Frontal cortex (tissue), 4 donors: ENCODE results near the gene AMOTL2. TPM values are rescaled to one million over a fixed set of nuclear protein-coding genes. Genes with fewer than 3 reads are reported as not detected.

Experiments used
- DNase-seq, 2 donors: peaks; one replicate each; pipeline ENCODE4 v3.0.0; 2012; ENCODE audit warnings: low spot score in 2 of 2
- FAIRE-seq: peaks from 2 replicates; lab custom pipeline; 2012; peaks lifted over from hg19 to GRCh38; lab: Jason Lieb, UNC
- total RNA-seq: library from RNA; depleted of rRNA; stranded (reverse); fragments of >200 nt; gene quantifications from one replicate; pipeline ENCODE4 v1.2.3, GENCODE V29; 2014
- donor health status: control.
- donor health status: control.
- donor health status: control.

The AMOTL2 gene
- total RNA-seq = 62.0 TPM

DNA sequence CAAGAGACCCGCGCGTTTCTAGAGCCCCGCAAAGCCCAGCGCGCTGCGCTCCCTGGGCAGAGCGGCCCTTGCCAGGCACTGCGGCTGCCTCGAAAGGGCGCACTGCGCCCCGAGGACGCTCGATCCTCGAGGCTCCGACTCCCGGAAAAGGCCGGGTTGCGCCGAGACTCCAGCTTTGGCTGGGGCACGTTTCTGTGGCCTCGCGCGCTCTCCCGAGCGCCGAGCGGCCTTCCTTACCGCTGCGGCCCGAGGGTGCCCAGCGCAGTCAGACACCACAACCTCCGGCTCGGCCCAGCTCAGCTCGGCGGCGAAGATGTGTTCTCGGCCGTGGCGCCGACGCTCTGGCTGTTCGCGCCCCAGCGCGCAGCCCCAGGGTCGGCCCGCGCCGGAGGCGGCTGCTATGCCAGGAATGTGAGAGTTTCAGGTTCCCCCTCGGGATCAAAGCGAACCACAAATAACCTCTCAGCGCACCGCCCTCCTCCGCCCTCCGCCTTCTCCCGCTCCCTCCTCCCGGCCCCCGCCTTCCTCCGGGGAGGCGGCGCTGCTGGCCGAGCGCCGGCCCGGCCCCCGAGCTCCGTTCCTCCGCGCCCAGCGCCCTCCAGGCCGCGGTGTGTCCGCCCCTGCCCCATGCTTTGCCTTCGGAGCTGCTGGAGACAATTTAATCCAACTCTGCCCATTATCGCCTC lies at the start of gene AMOTL2:
Gene AMOTL2 (minus strand): TSS at position 343 of the 686 bp plus-strand sequence. CDS start 3,014 bp downstream, outside the sequence.
- peak; percentile 89 to 91 for DNase-seq
- no peak for FAIRE-seq

DNA sequence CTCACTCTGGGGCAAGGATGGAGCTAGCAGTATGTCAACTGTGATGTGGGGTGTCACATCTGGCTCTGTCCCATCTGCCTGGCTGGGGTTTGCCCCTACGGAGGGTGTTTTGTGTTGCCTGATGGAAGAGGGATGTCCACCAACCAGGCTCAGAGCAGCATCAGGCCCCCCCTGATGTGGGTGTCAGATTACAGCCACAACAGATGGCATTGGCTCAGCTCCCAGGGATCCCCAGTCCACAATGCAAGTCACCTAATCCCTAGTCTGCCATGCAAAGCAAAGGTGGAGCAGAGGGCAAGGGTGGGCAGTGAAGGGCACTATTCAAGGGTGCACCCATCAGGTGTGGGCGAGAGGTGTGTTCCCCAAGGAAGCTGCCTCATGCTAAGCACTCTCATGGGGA lies 48.9 kb upstream of the AMOTL2 start:
- no peak for DNase-seq
- FAIRE-seq = no peak

DNA sequence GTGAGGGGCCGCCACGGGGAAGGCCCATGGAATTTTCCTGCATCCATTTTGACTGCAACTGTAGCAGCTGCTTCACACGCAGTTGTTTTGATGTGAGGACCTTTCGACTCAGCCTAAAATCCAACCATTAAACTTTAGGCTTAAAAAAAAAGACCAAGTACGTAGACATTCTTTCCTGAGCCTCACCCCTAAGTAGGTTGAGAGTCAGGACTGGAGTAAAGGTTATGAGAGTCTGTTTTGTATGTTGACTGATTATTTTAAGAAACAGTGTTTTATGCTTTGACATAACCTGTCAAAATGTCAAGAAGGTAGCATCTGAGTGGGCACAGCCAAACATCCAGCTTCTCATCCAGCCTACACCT lies 45.7 kb upstream of the AMOTL2 start:
- FAIRE-seq = no peak
- no peak for DNase-seq

DNA sequence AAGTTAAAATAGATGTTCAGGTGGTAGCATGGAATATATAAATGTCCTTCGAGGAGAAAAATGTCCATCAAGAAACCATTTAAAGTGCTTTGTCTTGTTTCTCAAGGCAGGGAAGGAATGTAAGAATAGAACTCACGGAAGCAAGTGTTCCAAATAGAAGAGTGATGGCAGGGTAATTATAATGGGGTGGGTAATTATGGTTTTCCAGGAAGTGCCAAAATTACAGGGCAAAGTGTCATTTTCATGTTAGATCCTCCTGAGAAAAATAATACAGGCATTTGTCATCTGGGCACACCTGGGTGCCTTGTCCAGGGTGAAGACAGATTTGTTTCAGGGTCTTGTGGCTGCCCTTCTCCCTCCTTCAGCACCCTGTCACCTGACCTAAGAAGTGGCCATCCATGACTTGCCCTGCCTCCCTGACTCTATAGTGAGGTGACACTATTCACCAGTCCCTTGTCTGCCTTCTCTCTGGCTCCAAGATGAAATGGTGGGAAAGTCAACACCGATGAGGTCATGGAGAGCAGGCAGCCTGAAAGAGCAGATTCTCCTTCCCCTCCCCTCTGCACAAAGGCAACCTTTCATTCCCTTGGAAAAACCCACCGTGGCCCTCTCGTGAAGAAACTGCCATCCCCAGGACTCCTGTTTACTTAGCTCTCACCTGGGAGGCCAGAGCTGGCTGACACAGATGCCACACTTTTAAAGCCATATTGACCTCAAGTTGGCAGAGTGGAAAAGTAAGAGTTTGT lies 45.1 kb upstream of the AMOTL2 start:
- FAIRE-seq (no peak), DNase-seq (no peak)

DNA sequence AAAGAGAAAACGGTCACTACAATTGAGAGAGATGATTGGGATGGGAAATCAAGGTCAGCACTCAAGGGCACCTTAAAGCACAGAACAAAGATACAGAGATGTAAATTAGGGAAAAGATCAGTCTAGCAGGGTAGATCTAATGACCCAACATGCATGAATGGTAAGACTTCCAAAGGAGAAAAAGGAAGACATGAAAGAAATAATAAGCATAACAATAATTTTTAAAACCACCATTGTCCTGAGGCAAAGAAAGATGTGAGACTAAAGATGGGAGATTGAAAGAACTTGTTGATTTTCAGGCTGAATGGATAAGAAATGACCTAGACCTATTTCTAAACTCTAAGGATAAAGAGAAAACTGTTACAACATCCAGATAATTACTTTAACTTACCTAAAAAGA lies 34.8 kb upstream of the AMOTL2 start:
- no peak for DNase-seq
- FAIRE-seq = no peak

DNA sequence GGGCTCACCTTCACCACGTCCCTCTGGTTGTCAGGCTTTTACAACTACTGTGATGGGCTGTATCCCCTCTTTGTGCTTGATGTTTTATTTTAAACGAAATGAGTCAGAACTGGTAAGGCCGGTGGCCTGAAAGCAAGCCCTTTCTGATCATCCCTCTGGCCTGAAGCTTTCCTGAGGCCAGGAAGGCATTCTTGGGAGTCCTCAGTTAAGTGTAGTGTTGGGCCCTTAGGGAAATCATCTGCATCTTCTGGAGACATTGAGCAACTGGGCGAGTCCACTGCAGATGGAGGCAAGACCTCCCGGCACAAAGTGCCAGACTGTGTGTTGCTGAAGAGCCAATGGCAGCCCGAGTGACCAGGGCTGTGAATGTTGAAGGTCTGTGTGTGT lies 33.0 kb upstream of the AMOTL2 start:
- DNase-seq (peak in 1 of 2 donors; percentile 28), FAIRE-seq (no peak)

DNA sequence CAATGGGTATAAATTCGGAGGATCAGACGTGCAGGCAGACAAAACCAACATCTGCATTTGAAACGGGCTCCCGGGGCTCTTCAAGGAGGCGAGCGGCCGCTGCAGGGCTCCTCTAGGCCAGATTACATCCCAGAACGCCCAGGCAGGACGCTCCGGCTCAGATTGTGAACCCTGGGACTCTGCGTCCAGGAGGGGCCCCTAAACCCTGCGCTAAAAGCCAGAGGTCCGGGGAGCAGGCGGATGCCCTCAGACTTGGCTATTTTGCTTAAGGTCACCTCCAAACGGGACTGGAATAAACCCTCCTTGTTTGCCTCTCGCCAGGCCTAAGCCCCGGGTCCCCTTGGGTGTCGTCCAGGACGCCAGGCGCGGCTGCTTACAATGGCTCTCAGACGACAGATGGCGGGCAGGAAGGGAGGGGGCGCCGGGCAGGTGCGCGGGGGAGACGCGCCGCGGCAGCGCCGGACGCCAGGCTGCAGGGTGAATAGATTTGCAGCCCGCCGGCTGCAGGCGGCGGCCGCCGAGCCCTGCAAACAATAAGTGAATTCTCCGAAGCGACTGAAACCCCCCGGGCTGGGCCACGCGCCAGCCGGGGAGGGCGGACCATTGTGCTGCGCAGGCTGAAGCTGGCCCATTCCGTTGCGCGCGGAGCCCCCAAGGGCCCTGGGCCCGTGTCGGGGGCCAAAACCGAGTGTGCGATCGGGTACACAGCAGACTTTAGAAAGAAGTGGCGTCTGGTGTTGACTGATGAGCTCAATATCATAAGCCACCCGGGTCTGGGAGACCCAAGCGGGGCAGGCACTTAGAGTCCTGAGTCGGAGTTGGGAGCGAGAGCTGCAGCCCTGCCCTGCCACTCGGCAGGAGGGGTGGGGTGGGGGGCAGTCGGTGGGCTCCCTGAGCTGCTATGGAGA lies 32.3 kb upstream of the AMOTL2 start:
- peak; percentile 69 to 71 for DNase-seq

DNA sequence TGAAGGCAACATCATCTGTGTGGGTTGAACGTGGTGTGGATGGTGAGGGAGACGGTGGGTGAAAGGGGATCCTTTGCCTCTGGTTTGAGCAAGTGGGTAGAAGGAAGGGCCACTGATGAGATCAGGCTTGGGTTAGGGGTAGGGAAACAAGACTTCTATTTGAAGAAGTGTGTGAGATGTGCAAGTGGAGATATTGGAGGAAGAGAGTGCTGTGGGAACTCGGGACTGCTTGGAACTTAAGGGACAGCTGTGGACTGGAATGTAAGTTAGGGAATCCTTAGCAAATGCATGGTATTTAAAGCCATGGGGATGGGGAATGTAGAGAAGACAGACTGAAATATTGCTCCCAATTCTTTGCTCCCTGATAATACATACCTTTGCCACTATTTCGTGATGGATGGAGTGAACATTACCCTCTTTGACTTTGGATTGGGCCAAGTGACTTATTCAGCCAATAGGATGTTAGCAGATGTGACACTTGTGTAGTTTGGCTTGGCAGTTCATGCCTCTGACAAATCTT lies 30.2 kb upstream of the AMOTL2 start:
- no peak for FAIRE-seq

More for the DNA sequence above, 32.3 kb upstream of the AMOTL2 start:
- no peak for FAIRE-seq

DNA sequence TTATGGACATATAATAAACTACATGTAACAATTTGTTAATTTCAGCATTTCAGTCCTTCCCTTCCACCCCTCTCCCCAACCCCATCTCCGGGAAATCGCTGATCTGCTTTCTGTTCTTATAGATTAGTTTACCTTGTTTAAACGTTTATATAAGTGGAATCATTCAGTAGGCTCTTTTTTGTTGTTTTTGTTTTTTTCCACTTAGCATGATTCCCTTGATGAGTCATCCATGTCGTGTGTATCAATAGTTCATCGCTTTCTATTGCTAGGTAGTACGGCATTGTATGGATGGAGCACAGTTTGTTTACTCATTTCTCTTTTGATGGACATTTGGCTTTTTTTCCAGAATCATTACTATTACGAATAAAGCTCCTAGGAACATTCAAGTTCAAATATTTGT lies 23.5 kb upstream of the AMOTL2 start:
- DNase-seq (no peak), FAIRE-seq (no peak)

More for the DNA sequence above, 30.2 kb upstream of the AMOTL2 start:
- DNase-seq = no peak

DNA sequence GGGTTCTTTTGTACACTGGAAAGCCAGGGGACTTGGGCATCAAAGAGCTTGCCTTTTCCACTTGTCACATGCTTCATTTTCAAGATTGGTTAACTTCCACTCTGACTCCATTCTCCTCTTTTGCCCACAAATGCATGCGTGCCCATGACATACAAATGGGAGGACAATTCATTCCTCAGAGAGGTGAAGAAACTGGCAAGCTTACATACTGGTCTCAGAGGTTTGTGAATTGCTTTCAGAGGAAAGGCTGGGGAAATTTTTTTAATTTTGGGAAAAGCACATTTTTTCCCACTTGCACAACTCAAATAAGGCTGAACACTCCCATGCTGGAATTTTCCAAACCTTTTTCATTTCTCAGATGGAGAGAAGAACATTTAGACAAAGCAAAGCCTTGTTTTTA lies 20.9 kb upstream of the AMOTL2 start:
- DNase-seq = no peak
- no peak for FAIRE-seq

DNA sequence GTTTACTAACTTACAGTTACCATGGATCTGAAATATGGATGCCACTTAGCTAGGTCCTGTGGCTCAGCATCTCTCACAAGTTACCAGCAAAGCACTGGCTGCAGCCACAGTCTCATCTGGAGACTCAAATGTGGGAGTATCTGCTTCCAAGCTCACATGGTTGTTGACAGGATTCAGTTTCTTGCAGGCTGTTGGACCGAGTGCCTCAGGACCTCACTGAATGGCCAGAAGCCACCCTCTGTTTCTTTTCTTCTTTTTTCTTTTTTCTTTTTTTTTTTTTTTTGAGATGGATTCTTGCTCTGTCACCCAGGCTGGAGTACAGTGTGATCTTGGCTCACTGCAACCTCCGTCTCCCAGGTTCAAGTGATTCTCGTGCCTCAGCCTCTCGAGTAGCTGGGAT lies 20.1 kb upstream of the AMOTL2 start:
- no peak for DNase-seq
- no peak for FAIRE-seq

DNA sequence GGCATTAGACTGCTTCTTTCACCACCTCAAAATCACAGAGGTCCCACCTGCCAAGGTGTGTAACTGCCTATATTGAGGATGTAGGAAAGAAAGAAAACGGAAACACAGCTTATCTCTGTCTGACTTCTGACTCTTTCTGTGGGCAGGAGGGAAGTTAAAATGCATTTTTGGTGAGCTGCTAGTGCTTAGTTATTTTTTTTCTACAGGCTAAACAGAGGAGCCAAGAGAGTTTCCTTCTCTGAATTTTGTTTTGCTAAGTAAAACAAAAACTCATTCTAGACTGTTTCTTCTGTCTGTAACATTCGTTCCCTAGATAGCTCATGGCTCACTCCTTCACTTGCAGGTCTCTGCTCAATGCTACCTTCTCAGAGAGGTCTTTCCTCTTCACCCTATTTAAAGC lies 18.8 kb upstream of the AMOTL2 start:
- FAIRE-seq = no peak
- DNase-seq = no peak

DNA sequence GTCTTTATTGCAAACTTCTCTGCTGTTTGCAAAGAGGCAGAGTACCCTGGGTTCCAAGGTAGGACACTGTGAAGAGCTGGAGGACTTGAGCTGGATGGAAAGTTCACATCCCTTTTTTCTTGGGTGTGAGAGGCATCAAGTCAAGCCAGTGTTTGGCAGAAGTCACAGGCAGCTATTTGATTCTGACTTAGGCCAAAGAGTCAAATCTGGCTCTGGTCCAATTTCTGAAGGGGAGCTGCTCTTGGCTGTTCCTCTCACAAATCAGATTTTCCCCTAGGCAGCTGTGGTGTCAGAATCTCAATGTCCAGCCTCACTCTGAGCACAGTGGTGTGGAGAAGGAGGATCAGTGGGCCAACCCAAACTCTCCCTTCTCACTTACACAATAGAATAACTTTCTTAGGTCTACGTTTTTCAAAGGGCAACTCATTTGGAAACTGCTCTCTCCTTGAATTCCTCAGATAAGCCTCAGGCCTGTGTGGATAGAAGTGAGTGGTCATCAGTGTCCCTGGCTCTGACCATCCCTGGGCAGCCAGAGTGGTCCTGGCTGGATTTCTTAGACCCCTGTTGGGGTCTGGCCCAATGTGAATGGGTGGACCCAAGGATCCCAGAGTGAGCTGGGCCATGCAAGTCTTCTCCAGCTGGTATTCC lies 18.2 kb upstream of the AMOTL2 start:
- peak in 1 of 2 donors; percentile 27 for DNase-seq
- no peak for FAIRE-seq

DNA sequence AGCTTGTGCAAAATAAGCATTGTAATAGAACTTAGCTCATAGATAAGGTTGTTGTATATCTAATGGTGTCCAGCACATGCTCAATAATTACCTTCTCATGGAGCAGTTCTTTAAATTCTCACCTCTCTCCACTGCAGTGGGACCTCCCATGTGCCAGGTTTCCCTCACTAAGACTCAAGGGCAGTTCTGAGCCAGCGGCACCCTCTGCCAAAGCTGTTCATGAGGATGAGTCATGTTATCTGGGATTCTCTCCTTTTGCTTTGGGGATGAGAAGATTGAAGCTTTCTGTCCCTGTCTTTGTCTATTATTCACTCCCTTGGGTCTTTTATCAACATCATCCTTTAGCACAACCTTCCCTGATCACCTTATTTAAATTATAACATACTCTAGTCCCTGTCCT lies 15.6 kb upstream of the AMOTL2 start:
- FAIRE-seq = no peak
- DNase-seq = no peak

DNA sequence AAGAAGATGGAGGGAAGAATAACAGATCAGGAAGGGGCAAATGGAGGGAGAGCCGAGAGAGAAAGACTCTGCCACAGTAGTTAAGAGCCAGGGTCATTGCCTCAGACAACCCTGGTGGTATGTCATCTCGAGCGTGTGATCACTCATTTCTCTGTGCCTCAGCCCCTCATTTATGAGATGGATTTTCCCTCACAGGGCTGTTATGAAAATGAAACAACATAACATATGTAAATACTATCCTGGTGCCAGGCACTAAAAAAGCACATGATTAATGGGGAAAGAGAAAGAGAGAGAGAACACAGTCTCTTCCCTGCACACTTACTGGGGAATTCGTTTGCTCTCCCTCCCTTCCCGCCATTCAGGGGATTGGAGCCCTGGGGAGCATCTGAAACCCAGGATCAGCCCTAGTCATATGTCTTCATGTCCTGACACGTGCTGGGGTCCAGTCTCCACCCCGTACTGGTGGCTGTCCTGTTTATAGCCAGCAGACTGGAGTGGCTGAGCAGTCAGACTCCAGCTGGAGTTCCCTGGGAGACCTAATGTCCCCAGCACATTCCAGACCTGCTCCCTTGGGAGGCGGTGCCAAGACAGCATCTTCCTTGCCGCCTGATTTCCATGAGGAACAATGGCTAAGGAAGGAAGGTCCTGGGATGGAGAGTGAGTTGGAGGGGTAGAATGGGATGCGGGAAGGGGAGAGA lies 14.7 kb upstream of the AMOTL2 start:
- FAIRE-seq = no peak
- no peak for DNase-seq

DNA sequence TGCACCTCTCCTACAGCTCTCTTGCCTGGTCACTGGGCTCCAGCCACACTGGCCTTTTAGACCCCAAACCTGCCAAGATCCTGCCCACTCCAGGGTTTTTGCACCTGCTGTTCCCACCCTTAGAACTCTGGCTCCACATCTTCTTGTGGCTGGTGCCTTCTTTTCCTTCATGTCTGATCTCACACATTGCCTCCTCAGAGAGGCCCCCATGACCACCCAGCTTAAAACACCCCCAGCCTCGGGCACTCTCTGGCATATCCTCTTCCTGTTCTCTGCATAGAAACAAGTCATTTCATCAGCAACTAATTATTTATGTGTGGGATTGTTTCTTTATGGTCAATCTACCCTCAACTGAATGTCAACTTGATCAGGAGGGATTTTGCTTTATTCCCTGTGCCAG lies 14.0 kb upstream of the AMOTL2 start:
- DNase-seq (no peak), FAIRE-seq (no peak)

DNA sequence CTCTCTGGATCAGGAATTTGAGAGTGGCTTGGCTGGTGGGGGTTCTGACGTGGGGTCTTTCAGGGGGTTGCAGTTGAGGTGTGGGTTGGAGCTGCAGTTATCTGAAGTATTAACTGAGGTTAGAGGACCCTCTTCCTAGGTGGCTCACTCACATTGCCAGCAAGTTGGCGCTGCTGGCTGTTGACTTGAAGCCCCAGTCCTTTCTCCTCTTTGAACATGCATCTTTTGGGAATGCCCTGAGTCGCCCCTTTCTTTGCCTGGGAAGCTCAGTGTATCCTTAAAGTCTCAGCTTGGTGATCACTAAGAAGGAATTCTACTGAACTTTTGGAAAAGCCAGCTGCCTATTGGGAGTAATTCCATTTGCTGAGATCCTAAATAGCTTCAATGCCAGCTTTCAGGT lies 13.0 kb upstream of the AMOTL2 start:
- DNase-seq (no peak), FAIRE-seq (no peak)

DNA sequence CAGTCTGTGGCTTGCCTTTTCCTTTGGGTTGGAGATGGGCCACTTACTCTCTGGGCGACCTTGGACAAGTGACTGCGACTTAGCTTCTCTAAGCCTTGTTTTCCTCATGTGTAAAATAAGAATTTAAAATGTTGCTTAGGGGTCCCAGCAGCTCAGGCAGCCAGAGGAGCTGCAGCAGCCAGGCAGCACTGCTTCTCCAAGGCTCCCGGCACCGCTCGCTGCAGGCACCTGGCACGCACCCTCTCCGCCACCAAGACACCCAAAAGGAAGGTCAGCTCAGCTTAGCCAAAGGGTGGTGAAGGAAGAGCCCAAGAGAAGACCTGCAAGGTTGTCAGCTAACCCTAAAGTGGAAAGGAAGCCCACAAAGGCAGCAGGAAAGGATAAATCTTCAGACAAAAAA lies 10.7 kb upstream of the AMOTL2 start:
- DNase-seq (no peak), FAIRE-seq (no peak)

DNA sequence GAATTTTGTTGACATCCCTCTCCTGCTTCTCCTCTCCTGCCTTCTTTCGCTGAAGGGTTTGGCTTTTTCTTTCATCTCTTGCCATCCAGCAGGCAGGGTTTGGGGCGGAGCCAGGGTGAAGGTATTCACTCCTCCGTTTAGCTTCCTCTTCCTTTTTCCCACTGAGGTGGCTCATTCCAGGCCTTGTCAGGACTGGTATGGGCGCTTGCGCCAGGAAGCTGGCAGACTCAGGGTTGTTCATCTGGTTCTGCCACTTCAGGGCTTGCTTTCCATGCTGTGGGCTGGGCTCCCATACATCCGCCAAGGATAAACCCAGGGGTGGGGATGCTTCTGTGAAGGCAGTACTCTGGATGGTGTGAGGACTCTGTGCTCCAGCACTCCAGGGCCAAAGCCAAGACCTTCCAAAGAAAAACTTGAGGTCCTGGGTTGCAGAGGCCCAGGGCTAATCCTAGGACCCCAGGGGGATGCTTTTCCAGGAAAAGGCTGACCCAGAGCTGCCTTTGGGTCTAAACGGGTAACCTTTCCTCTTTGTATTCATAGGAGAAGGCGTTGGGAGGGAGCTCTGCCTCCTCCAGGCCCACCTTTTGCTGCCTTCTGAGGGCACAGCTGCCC lies 7.7 kb upstream of the AMOTL2 start:
- DNase-seq (no peak), FAIRE-seq (no peak)
